Measurements from ENCODE around the gene HS3ST6.
"Not testable (repeated sequence)": the region's sequence is repeated elsewhere in the genome, so short reads cannot be mapped to it uniquely, and the experiment has no call there.

HS3ST6 gene

DNA sequence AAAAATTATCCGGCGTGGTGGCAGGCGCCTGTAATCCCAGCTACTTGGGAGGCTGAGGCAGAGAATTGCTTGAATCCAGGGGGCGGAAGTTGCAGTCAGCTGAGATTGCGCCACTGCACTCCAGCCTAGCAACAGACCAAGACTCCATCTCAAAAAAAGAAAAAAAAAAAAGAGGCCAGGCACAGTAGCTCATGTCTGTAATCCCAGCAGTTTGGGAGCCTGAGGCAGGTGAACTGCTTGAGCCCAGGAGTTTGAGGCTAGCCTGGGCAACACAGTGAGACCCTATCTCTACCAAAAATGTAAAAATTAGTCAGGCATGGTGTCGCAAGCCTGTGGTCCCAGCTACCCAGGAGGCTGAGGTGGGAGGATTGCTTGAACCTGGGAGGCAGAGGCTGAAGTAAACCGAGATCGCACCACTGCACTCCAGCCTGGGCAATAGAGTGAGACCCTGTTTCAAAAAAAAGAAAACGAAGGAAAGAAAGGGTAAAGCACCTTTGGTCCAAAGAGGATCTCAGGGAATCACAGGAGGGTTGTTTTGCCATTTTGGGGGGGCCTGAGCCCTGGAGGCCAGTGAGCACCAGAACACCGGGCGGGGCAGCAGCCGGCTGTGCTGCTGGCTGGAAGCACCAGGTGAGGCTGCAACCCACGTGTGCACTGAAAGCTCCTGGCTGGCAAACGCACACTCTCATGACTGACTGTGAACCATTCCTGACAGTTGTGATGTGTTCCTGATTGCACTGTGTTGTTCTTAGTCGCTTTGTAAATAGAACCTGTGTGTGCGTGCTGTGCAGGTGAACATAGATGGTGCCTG, 18.4 kb downstream of the HS3ST6 start:
- CTCF ChIA-PET, result no interaction called here
- POLR2A ChIA-PET, result no interaction called here

GRCh38 chr16:1897692-1898091, 20.5 kb downstream of the HS3ST6 start:
- CTCF ChIA-PET, result interaction anchor here (1.0 to 1.3 kb wide), 4 partner anchors 12 to 57 kb away, joined by 3 read pairs; partner anchors contain the start of gene RPL3L
- POLR2A ChIA-PET, result interaction anchor here (0.6 kb wide), 1 partner anchor 257 kb away, joined by 3 read pairs; no protein-coding TSS in a partner anchor
- DNase-seq (ENCODE audit: extremely low spot score), result not testable (repeated sequence)

More for the DNA sequence above, 18.4 kb downstream of the HS3ST6 start:
- no peak for DNase-seq (ENCODE audit: extremely low spot score)
- TF ChIP-seq, protein P1, sequence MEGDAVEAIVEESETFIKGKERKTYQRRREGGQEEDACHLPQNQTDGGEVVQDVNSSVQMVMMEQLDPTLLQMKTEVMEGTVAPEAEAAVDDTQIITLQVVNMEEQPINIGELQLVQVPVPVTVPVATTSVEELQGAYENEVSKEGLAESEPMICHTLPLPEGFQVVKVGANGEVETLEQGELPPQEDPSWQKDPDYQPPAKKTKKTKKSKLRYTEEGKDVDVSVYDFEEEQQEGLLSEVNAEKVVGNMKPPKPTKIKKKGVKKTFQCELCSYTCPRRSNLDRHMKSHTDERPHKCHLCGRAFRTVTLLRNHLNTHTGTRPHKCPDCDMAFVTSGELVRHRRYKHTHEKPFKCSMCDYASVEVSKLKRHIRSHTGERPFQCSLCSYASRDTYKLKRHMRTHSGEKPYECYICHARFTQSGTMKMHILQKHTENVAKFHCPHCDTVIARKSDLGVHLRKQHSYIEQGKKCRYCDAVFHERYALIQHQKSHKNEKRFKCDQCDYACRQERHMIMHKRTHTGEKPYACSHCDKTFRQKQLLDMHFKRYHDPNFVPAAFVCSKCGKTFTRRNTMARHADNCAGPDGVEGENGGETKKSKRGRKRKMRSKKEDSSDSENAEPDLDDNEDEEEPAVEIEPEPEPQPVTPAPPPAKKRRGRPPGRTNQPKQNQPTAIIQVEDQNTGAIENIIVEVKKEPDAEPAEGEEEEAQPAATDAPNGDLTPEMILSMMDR (IDR thresholded peaks at IDR 0.05; ENCODE audit: control extremely low read depth, extremely low read depth, low read depth, missing control alignments), result no peak

- ChIA-PET POLR2A (no interaction called here), CTCF (no interaction called here)
- DNase-seq (ENCODE audit: extremely low spot score), result no peak
- TF ChIP-seq, protein P1 (IDR thresholded peaks at IDR 0.05; ENCODE audit: control extremely low read depth, extremely low read depth, low read depth, missing control alignments), result no peak
Observed at GRCh38 chr16:1895949-1896675, 22.1 kb downstream of the HS3ST6 start.

GRCh38 chr16:1895068-1895467, 23.1 kb downstream of the HS3ST6 start:
- DNase-seq (ENCODE audit: extremely low spot score), result no peak
- TF ChIP-seq, protein P1 (IDR thresholded peaks at IDR 0.05; ENCODE audit: control extremely low read depth, extremely low read depth, low read depth, missing control alignments), result no peak
- ChIA-PET POLR2A (no interaction called here), CTCF (no interaction called here)

DNA sequence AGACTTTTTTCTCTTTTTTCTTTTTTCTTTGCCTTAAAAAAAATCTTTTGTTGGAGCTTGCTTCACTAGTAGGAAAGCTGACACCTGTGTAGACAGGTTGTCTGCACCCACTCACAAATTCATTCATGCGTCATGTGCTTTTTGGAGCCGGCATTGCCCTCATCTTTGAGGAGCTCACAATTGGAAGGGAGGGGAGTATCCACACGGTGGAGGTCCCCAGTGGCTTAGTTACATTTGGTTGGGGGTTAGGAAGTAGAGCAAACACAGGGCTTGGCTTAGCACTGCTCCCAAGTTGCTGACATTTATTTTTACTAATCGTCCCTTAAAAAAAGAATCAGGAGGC, 27.5 kb downstream of the HS3ST6 start:
- no peak for DNase-seq (ENCODE audit: extremely low spot score)
- ChIA-PET CTCF (interaction anchor here (1.1 kb wide), 1 partner anchor 20 kb away, joined by 4 read pairs; no protein-coding TSS in a partner anchor), POLR2A (no interaction called here)
- TF ChIP-seq, protein P1 (IDR thresholded peaks at IDR 0.05; ENCODE audit: control extremely low read depth, extremely low read depth, low read depth, missing control alignments), result no peak

- ChIA-PET CTCF (interaction anchor here (1.1 kb wide), 1 partner anchor 19 kb away, joined by 4 read pairs; no protein-coding TSS in a partner anchor), POLR2A (no interaction called here)
- TF ChIP-seq, protein P1 (IDR thresholded peaks at IDR 0.05; ENCODE audit: control extremely low read depth, extremely low read depth, low read depth, missing control alignments), result no peak
- DNase-seq (ENCODE audit: extremely low spot score), result no peak
Observed at GRCh38 chr16:1890024-1890707, 28.0 kb downstream of the HS3ST6 start.
